Measurements from ENCODE around the gene PRDM16. TPM values are rescaled to one million over a fixed set of nuclear protein-coding genes. Genes with fewer than 3 reads are reported as not detected.

The PRDM16 gene
- total RNA-seq, 1 experiment from 2014 or later, result not detected

GRCh38 chr1:3330771-3331245 lies 261.8 kb downstream of the PRDM16 start:
- H3K36me3 Mint-ChIP-seq (ENCODE audit: insufficient read depth, unreplicated experiment), result no peaks in the 10 kb centered on the region
- H3K4me1 Mint-ChIP-seq (ENCODE audit: insufficient read depth, unreplicated experiment), result no peaks in the 10 kb centered on the region
- no peak for DNase-seq (ENCODE audit: unreplicated experiment)
- no peak overlapping the region for H3K27ac Mint-ChIP-seq (ENCODE audit: low read depth, unreplicated experiment)
- TF ChIP-seq CTCF (IDR thresholded peaks at IDR 0.05; ENCODE audit: unreplicated experiment), result no peak
- ChIA-PET POLR2A (no interaction called here), CTCF (no interaction called here)
- H3K4me3 Mint-ChIP-seq (ENCODE audit: unreplicated experiment), result no peak overlapping the region
- H3K27me3 Mint-ChIP-seq (ENCODE audit: insufficient read depth, unreplicated experiment), result no peaks in the 10 kb centered on the region
- BruUV-seq (replicated peaks), result no TSS peak
- intact Hi-C loops (cut with micrococcal nuclease), result no loop called here
- H3K9me3 Mint-ChIP-seq (ENCODE audit: unreplicated experiment), result peaks cover 7% of the 10 kb centered on the region

- no TSS peak for BruUV-seq (replicated peaks)
- no peak for TF ChIP-seq CTCF (IDR thresholded peaks at IDR 0.05; ENCODE audit: unreplicated experiment)
- no peaks in the 10 kb centered on the region for H3K27me3 Mint-ChIP-seq (ENCODE audit: insufficient read depth, unreplicated experiment)
- H3K9me3 Mint-ChIP-seq (ENCODE audit: unreplicated experiment), result no peaks in the 10 kb centered on the region
- H3K4me3 Mint-ChIP-seq (ENCODE audit: unreplicated experiment), result no peak overlapping the region
- H3K4me1 Mint-ChIP-seq (ENCODE audit: insufficient read depth, unreplicated experiment), result no peaks in the 10 kb centered on the region
- intact Hi-C loops (cut with micrococcal nuclease), result no loop called here
- CTCF ChIA-PET, result no interaction called here
- no peak for DNase-seq (ENCODE audit: unreplicated experiment)
- H3K27ac Mint-ChIP-seq (ENCODE audit: low read depth, unreplicated experiment), result no peak overlapping the region
- H3K36me3 Mint-ChIP-seq (ENCODE audit: insufficient read depth, unreplicated experiment), result no peaks in the 10 kb centered on the region
- POLR2A ChIA-PET, result no interaction called here
Observed at GRCh38 chr1:3331564-3331963, 262.6 kb downstream of the PRDM16 start.

- intact Hi-C loops (cut with micrococcal nuclease), result no loop called here
- Mint-ChIP-seq H3K4me1 (ENCODE audit: insufficient read depth, unreplicated experiment) (no peaks in the 10 kb centered on the region), H3K9me3 (ENCODE audit: unreplicated experiment) (no peaks in the 10 kb centered on the region), H3K36me3 (ENCODE audit: insufficient read depth, unreplicated experiment) (no peaks in the 10 kb centered on the region), H3K27ac (ENCODE audit: low read depth, unreplicated experiment) (no peak overlapping the region), H3K27me3 (ENCODE audit: insufficient read depth, unreplicated experiment) (no peaks in the 10 kb centered on the region), H3K4me3 (ENCODE audit: unreplicated experiment) (no peak overlapping the region)
- ChIA-PET CTCF (no interaction called here), POLR2A (no interaction called here)
- DNase-seq (ENCODE audit: unreplicated experiment), result no peak
- no peak for TF ChIP-seq CTCF (IDR thresholded peaks at IDR 0.05; ENCODE audit: unreplicated experiment)
- BruUV-seq (replicated peaks), result no TSS peak
Observed at GRCh38 chr1:3332043-3332442, 263.0 kb downstream of the PRDM16 start.

GRCh38 chr1:3332662-3333061 lies 263.7 kb downstream of the PRDM16 start:
- H3K36me3 Mint-ChIP-seq (ENCODE audit: insufficient read depth, unreplicated experiment), result no peaks in the 10 kb centered on the region
- no peaks in the 10 kb centered on the region for H3K9me3 Mint-ChIP-seq (ENCODE audit: unreplicated experiment)
- H3K4me3 Mint-ChIP-seq (ENCODE audit: unreplicated experiment), result no peak overlapping the region
- H3K27me3 Mint-ChIP-seq (ENCODE audit: insufficient read depth, unreplicated experiment), result no peaks in the 10 kb centered on the region
- no peak for DNase-seq (ENCODE audit: unreplicated experiment)
- H3K27ac Mint-ChIP-seq (ENCODE audit: low read depth, unreplicated experiment), result no peak overlapping the region
- no peaks in the 10 kb centered on the region for H3K4me1 Mint-ChIP-seq (ENCODE audit: insufficient read depth, unreplicated experiment)
- BruUV-seq (replicated peaks), result no TSS peak
- intact Hi-C loops (cut with micrococcal nuclease), result no loop called here
- ChIA-PET CTCF (interaction anchor here (0.5 kb wide), 1 partner anchor 17 kb away, joined by 3 read pairs; no protein-coding TSS in a partner anchor), POLR2A (no interaction called here)
- no peak for TF ChIP-seq CTCF (IDR thresholded peaks at IDR 0.05; ENCODE audit: unreplicated experiment)

All from MCF 10A (cell line).